GM08714 (cell line): ENCODE data around the gene CNKSR1.

ENCODE experiments used
- H3K4me3 ChIP-seq: fragments of 200-500 bp; sonication (Bioruptor generic); 2 replicates; pipeline ENCODE4 v1.5.1; 2014; ENCODE audit warnings: mild to moderate bottlenecking, low read length, inconsistent platforms
- ZNF274 ChIP-seq: IDR thresholded peaks from 2 replicates; pipeline ENCODE4 v1.6.1; 2012; ENCODE audit warnings: mild to moderate bottlenecking, low read depth, low read length

CNKSR1 gene

DNA sequence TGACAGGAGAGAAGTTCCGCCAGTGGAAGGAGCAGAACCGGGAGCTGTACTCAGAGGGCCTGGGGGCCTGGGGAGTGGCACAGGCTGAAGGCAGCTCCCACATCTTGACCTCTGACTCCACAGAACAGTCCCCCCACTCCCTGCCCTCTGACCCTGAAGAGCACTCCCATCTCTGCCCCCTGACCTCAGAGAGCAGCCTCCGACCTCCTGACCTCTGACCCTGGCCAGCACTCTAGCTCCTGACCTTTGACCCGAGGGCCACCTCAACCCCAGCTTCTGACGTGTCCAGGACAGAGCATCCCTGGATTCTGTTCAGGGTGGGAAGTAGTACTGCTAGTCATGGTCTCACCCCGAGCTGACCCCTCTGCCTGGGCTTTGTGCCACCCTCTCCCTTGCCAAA lies 12.0 kb downstream of the CNKSR1 start:
- no peak for TF ChIP-seq ZNF274

DNA sequence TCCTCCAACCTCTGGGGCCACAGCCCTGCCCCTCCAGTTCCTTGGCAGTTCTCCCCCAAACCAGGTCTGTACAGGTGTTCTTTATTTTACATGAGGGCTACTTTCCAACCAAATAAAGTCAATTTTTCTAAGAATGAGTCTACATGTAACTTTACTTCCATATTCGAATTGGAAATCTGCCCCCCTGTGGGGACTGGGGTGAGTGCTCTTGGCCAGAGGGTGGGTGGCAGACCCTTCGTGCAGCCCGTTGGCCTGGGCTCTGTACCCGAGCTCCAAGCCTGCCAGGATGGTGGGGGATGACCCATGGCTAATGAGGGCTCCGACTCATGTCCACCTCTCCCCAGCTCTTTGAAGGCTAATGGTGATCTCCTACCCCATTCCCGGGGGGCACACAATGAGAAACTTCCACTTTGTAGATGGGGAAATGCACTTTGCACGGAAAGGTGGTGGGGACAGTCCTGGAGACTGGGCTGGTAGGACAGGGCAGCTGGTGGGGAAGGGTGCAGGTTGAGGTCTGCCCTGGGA lies 12.5 kb downstream of the CNKSR1 start:
- no peak overlapping the region for H3K4me3 ChIP-seq
- TF ChIP-seq ZNF274: no peak

More for the DNA sequence above, 12.0 kb downstream of the CNKSR1 start:
- H3K4me3 ChIP-seq: no peak overlapping the region

DNA sequence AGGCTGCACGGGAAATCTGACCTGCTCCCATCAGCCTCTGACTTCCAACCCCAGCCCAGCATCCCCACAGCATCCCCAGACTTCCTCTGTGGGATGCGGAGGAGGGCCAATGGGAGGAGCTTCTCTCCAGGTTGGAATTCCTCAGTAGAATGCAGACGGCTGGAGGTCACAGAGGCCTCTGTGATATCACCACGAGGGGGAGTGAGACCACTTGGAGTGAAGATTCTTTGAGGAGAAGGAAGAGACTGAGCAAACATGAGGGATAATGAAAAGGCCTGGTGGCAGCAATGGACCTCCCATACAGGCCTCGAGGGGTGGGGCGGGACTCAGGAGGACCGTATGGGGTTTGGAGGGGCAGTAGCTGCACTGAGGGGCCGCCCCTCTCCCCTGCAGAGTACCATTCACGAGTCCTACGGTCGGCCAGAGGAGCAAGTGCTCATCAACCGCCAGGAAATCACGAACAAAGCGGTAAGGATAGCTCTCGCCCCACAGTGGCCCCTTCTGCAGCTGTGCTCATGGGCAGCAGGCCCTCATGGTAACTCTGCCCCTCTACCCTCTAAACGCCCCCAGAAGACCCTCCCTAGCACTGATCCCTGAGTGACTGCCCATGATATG lies 13.2 kb downstream of the CNKSR1 start, which contains the start of gene CATSPER4:
Gene CATSPER4 (plus strand): TSS at position 230 of the 615 bp plus-strand sequence. CDS start 26 bp downstream, at position 256.
- H3K4me3 ChIP-seq: no peak within 1 kb of the TSS
- no peak for TF ChIP-seq ZNF274

DNA sequence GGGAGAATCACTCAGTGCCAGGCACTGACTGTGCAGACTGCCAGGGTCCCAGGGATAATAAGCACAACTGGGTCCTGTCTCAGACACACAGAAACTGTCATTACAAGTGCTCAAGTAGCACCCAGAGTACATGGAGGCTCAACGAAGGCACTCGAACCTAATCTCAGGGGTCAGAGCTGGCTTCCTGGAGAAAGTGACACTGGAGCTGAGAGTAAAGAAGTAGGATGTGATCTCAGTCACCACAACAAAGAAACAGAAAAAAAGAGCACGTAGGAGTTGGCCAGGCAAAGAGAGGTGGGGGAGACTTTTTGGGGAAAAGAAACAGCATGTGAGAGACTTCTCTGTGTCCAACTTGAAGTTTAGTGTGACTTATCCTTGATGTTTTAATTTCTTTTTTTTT lies 14.4 kb downstream of the CNKSR1 start:
- no peak for TF ChIP-seq ZNF274

DNA sequence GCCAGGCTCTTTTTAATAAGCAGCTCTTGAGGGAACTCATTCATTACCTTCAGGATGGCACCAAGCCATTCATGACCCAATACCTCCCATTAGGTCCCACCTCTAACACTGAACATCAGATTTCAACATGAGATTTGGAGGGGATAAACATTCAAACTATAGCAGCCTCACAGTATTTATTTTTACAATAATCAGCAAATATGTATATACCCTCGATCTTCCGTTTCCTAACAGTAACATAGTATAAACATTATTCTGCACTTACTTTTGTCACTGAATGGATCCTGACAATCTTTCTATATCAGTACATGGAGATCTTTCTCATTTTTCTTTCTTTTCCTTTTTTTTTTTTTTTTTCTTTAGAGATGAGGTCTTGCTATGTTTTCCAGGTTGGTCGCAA lies 18.5 kb downstream of the CNKSR1 start:
- no peak for TF ChIP-seq ZNF274
- H3K4me3 ChIP-seq: no peak overlapping the region

More for the DNA sequence above, 14.4 kb downstream of the CNKSR1 start:
- H3K4me3 ChIP-seq: no peak overlapping the region

DNA sequence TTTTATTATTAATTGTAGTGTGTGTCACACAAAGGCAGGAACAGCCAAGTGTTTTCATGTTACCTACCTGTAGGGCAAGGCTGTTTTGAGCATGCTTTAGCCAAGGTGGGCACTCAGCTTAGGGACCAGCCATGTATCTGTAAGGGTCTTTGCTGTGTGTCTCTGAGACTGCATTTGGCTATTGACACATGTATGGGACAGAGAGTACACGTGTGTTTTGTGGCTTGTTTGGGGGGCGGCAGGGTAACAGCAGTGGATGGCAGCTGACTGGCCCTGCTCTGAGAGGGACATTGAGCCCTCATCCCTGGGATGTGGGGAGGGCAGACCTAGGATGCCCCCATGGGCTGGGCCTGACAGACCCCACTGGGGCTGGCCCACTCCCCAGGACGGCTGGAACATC lies 20.0 kb downstream of the CNKSR1 start:
- TF ChIP-seq ZNF274: no peak
- H3K4me3 ChIP-seq: no peak overlapping the region

DNA sequence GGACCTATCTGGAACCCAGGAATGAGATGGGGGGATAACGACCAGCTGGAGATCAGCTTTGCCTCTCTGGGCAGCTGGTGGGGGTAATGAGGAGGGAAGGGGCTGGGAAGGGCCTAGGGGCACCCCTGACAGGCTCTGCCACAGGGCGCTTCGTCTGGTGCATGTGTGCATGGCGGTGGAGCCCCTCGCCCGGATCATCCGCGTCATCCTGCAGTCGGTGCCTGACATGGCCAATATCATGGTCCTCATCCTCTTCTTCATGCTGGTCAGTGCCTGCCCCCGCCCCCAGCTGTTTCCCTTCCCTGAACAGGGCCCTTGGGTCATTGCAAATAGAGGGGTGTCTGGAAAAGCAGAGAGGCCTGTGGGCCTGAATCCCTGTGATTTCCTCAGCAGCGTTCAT lies 20.5 kb downstream of the CNKSR1 start:
- no peak overlapping the region for H3K4me3 ChIP-seq
- TF ChIP-seq ZNF274: no peak

DNA sequence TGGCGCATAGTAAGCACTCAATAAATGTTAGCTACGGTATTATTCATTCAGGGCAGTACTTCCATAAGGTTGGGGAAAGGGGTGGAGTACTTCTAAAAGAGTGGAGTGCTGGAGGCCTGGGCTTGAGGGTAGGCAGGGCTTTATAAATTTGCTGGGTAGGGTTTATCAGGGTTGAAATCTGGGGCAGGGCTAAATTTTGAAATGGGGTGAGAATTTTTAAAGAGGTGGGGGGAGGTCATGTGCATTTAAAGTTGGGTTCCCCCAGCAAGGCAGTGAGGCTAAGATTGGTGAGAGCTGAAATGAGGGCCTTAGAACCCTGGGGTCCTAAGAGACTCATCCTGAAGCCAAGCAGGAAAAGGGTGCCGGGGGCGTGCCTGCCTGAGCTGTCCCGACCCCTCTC lies 23.1 kb downstream of the CNKSR1 start:
- TF ChIP-seq ZNF274: no peak
- H3K4me3 ChIP-seq: no peak overlapping the region

DNA sequence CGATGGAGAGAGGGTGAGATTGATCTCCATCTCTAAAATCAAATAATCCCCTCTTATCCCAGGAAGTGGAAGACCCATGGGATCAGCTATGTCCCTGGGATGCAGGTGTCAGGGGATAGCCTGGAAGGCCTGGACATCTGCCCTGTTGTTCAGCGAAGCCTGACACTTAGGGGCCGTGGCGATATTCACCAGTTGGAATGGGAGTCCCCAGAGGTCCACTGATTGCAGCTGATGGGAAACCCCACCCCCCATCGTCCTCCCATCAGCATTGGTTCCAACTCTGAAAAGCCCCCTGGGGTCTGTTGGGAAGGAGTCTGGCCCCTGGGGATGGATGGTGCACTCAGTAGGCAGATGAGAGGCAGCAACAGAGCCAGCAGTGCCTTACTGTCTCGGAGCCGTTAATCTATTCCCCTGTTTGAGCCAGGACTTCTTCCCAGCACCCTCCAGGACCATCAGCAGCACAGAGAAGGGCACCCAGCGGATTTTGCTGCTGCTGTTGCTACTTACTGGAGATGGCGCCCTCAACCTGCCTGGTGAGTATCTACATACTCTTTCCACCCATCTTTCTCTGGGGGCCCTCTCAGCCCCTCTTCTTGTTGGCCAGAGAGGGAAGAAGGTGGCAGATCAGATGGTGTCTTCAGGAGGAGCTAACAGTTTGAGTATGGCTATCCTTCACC lies 26.5 kb downstream of the CNKSR1 start:
- H3K4me3 ChIP-seq: no peak overlapping the region
- TF ChIP-seq ZNF274: no peak

DNA sequence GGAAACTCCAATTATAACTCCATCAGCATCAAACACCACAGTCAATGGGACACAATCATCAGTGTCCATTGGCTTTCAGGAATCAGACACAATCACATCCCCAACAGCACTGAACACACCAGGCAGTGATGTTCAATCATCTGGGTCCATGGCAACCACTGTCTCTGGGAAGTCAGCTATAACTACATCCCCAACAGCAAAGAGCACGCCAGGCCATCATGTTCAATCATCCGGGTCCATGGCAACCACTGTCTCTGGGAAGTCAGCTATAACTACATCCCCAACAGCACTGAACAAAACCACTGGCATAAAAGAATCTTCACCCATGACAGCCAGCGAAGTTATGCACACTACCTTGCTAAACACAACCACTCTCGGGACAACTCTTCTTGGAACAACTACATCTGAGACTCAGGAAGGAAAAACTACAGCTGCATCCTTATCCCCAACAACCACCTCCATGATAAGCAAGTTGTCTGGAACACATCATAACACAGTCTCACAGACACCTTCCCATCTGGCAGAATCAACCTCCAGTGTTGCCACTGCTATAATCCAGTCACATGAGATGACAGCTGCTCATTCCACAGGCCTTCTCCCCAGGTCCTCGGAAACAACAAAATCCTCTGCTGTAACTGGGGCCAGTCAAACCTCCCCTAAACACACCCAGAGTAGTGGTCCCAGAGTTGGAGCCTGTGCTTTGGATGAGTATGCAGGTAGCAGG lies 33.0 kb downstream of the CNKSR1 start:
- TF ChIP-seq ZNF274: no peak
- no peak overlapping the region for H3K4me3 ChIP-seq

DNA sequence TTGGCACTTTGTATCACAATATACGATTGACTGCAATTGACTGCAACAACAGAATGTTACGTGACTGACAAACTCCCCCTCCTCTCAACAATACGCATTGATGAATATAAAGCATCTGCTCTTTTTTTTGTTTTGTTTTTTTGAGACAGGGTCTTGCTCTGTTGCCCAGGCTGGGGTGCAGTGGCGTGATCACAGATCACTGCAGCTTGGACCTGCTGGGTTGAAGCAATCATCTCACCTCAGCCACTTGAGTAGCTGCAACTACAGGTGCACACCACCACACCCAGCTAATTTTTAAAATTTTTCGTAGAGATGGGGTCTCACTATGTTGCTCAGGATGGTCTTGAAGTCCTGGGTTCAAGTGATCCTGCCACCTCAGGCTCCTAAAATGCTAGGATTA lies 35.4 kb downstream of the CNKSR1 start:
- H3K4me3 ChIP-seq: no peak overlapping the region
- no peak for TF ChIP-seq ZNF274

DNA sequence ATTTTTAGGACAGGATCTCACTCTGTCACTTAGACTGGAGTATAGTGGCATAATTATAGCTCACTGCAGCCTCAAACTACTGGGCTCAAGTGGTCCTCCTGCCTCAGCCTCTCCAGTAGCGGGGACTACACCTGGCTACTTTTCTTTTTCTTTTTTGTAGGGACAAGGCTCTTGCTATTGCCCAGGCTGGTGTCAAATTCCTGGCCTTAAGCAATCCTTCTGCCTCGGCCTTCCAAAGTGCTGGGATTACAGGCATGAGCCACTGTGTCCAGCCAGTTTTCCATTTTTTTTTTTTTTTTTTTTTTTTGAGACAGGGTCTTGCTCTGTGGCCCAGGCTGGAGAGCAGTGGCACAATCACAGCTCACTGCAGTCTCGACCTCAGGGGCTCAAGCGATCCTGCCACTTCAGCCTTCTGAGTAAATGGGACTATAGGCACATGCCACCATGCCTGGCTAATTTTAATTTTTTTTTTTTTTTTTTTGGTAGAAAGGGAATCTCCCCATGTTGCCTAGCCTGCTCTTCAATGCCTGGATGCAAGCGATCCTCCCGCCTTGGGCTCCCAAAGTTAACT lies 36.1 kb downstream of the CNKSR1 start:
- no peak for TF ChIP-seq ZNF274
- H3K4me3 ChIP-seq: no peak overlapping the region

DNA sequence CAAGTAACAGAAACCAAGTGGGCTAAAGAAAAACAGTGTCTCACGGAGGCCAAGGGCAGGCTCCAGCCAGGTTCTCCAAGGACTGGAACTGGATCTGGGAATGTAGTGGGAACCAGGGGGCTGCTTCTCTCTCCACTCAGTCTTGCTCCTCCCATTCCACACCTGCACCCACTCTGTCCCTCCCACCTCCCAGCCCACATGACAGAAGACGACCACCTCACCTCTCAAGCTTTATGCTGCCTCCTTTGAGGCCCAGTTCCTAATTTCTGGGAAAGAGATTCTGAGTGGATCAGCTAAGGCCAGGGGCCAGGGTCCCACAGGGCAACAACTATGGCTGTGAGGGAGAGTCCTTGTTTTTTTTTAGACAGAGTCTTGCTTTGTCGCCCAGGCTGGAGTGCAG lies 38.0 kb downstream of the CNKSR1 start:
- H3K4me3 ChIP-seq: no peak overlapping the region
- TF ChIP-seq ZNF274: no peak

DNA sequence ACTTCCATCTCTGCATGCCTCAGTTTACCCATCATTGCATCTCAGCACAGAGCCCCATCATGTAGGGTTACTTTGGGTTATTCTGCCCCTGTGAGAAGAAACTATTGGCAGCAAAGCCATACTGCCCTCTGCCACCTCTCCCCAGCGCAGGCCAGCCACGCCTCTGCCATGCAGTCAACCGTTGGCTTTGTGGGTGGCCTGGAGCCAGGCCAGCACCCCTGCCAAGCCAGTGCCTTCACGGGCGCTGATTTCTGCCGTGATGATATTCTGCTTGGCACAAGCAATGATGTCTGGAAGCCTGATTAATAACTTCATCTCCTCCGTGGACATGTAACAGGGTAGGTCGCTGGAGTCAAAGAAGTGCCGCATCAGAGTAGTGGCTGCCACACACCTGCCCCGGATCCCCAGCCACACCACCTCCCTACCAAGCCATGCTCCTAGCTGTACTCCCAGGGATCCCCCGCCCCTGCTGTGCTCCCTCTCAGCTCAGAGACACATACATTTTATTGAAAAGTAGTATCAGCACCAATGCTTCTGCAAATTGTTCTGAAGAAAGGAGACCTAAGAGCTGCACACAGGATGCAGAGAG lies 41.7 kb downstream of the CNKSR1 start:
- no peak for TF ChIP-seq ZNF274
- H3K4me3 ChIP-seq: no peak overlapping the region
